Kidney capillary endothelial cell (primary cell): ENCODE data around the gene DCXR.

Source experiments
- DNase-seq: peaks from one replicate; pipeline ENCODE4 v3.0.0-alpha.2; 2018; ENCODE audit warnings: low spot score

The DCXR gene

DNA sequence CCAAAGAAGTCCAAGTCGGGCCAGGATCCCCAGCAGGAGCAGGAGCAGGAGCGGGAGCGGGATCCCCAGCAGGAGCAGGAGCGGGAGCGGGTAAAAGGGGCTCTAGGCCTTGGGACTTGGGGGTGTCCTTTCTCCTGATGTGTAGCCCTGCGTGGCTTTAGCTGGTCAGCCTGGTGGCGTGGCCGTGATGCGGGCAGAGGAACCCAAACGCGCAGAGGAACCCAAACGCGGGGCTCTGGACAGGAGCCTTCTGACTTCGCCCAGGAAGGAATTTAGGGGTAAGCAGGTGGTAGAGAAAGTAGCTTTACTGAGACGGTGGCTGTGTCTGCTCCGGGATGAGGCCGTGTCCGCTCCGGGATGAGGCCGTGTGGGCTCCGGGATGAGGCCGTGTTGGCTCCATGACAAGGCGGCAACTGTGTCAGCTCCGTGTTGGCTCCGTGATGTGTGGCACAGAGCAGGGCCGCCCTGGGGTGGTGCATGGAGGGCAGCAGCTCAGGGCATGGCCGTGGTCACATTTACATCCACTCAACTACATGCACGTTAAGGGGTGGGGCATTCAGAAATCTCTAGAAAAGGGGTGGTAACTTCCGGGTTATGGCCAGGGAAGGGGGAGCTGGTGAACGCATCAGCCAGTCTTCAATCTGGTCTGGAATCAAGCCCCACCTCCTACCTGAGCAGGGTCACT, 40.6 kb downstream of the DCXR start:
- no peak for DNase-seq

DNA sequence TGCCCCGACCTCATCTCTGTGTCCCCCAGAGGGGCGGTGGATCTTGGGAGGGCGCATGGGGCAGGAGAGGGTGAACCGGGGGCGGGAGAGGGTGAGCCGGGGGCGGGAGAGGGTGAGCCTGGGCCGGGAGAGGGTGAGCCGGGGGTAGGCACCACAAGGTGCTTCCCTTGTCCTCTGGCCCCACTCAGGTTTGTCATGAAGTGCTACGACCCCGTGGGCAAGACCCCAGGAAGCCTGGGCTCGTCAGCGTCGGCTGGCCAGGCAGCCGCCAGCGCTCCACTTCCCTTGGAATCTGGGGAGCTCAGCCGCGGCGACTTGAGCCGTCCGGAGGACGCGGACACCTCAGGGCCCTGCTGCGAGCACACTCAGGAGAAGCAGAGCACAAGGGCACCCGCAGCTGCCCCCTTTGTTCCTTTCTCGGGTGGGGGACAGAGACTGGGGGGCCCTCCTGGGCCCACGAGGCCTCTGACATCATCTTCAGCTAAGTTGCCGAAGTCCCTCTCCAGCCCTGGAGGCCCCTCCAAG, 41.2 kb downstream of the DCXR start:
- no peak for DNase-seq

DNA sequence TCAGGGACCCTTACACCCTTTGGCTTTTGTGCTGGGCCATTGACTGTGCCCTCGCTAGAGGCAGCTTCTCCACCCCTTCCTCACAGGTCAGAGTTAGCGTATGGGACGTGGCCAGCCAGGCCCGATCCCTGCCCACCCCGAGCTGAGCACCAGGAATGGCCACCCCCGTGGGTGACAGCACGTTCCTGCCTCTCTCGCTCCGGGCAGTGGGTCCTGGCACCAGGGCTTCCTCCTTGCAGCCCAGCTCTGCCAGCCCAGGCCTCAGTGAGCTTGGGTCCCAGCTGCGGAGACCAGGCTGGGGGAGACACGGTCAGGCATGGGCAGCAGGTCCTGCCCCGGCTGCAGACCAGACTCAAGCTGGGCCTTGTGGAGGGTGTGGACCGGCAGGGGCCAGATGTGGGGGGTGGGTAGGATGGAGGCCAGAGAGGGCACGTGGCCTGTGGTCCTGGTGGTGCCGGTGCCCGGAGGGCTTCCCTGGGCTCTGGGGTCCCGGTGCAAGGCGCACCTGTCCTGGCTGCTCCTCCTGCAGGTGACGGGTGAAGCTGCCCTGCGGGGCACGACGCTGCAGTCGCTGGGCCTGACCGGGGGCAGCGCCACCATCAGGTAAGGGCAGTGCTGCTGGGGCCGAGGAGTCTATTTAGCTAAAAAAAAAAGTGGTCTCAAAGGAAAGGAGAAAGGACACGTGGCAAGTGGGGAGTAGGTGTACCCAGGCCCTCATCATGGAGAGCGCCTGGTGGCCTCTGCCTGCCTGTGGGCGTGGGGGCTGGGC, 41.9 kb downstream of the DCXR start:
- no peak for DNase-seq

DNA sequence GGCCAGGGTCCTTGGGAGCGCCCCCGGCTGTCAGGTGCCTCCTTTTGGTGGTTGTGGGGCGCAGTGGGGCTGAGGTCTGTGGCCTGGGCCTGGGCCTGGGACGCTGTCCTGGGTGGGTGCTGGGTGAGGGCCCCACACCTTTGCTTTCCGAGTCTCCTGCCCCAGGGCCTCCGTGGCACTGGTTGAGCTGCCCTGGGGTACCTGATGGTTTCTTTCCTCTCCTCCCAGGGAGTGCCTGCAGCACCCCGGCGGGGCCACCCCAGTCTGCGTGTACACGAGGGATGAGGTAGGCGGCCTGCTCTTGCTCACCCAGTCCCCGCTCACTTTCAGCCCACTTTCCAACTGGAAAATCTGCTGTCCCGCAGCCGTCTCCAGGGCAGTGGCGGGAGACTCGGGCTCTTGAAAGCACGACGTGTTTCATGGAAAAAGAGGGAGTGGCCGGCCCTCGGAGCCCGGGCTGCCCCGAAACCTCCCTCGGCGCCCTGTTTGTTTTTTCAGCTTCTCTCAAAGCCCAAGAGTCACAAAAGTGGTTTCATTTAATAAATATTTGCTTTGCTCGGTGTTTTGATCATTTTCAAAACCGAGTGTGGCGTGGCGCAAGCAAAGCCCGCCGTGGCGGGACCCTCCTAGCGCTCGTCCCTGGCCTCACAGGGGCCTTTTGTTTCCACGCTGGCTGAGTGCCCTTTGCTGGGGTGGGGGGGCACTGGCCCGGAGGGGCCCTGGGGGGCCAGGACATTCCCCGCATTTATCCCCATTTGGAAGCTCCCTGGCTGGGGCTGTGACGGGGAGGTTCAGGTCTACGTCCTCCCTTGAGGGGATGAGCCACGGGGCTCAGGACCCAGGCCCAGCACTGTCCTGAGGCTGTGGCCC, 42.7 kb downstream of the DCXR start:
- DNase-seq, result no peak

DNA sequence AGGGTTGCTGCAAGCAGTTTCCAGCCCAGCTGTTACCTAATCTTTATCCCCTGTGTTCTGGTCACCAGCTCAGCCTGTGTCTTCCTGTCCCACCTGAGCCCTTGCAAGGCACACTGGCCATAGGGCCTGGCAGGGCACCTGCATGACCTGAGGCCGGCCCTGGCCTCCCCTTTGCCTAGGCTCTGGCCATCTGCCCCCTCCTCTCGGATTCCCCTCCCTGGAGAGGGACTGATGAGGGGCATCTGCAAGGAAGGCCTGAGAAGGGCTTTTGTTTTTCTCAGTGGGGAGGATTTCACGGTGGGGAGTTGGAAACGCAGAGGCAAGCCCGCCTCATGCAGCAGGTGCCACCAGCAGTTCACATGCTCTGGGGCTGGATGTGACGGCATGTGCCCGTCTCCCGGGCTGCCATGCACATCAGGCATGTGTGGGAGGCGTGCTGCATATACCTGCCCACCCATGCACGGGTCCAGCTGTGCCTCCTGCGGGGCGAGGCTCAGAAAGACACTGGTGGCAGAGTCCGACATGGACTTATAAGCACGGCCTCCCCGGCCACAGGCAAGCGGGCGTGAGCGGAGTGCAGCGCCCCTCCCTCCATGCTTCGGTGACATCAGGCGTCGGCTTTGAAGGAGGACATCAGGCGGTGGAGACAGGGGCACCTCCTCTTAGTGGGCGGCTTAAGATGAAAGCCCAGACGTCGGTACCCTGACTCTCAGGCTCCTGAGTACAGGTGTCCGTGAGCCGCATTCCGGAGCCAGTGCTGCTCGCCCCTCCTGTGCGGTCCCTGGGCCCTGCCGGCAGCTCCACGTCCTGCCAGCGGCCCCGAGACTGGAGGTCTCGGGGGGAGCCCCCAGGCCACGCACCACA, 43.5 kb downstream of the DCXR start:
- DNase-seq, result no peak

DNA sequence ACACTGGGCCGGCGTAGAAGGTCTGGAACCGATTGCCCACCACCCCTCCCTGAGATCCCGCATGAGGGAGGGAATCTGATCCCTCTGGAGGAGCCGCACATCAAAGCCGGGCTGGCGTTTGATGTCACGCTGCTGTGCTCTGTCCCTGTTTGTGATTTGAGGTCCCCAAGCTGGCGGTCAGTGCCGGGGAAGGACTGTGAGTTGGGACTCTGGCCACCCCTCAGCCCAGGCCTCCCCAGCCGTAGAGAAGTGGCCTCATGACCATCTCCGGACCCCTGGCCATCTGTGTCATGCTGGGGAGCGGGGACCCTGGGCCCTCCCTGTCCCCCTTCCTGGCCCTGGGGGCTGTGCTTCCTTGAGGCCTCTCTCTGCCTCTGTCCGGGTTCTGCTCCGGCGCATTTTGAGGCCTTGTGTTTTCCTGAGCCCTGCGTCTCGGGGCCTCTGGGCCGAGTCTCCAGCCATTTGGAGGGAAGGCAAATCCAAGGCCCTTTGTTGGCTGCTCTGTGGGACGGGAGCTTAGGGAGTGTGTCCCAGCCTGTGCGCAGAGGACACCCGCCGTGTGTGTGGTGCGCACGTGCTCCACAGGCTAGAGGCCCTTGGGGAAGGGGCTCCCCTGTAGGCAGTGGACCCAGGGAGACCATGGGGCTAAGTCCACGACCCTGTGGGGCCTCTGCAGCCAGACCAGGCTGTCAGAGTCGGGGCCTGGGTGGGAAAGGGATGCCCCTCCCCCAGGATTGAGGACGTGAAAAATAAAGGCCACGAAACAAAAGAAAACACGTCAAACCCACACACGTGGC, 45.0 kb downstream of the DCXR start:
- no peak for DNase-seq

DNA sequence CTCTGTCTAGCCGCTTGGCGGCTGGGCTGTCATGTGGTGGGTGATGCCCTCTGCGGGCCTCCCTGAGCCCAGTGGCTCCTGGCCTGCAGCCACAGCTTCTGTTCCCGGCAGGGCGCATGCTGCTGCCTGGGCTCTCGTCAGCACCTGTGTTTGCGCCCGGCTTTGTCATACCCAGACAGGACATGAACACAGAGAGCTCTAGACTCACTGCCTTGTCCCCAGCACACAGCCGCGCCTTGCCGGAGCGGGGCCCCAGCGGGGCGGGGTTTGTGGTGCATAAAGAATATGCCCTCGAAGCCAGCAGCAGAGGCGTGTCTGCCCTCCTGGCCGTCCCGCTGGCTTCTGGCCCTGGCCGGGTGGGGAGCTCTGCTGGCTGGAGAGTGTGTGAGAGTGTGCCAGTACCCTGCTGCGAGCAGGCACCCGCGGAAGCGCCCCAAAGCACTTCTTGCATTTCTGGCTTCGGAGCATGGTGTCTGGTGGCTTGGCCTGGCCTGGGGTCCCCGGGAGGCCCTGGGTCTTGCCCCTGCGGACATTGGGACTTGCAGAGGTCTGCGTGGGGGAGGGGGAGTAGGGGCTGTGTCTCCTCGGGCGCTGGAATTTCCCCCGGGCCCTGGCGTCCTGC, 45.7 kb downstream of the DCXR start:
- DNase-seq, result no peak

DNA sequence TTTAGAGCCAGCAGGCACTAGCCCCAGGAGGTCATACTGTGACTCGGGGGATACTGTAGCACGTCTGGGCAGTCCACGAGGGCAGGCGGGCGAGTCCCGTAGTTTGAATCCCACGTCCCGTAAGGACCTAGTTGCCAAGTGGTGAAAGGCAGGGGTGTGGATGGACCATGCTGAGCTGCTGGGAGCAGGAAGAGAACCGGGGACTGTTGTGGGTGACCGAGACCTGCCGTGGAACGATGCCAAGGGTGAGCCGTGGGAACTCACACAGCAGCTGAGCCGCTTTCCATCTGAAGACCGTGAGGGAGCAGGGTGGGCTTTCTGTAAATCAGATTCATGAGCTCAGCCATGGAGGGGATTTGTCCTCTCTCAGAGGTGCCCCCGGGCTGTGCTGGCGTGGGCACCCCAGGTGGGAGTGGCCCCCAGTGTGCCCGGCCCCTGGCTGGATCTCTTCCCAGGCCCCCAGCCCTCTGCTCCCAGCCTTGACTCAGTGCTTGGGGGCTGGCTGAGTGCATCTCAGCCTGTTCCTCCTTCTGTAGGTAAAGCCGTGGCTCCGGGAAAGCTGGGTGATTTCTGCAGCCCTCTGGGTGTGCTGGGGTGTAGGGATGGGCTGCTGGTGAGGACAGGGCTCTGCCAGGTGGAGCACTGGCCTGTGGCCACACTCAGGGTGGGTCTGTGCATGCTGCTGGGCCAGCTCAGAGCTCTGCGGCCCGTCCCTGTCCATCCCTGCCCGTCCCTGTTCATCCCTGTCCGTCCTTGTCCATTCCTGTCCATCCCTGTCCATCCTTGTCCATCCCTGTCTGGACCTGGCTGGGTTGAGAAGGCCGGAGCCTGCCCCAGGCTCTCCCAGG, 46.4 kb downstream of the DCXR start:
- DNase-seq, result no peak

DNA sequence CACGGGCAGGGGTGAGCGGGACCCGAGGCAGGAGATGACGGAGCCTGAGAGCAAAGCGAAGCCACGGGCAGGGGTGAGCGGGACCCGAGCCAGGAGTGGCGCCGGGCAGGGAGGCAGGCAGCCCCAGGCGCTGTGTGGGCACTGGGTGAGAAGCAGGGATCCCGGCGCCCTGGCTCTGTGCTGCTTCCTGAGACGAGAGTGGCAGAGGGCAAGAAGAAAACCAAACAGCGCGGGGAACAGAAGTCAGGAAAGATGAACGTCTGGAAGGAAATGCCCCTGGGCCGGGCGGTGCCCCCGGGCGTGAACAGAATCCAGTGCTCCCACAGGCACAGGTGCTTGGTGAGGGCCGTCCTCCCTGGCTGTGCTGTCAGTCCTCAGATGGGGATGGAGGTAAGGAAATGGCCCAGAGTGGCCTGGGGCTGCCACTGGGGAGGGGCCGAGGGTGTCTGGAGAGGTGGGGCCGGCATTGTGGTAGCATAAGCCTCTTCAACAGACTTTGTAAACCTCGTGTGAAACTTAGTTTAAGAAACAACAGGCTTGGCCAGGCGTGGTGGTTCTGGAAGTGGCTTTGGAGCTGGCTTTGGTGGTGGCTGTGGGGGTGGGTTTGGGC, 50.2 kb downstream of the DCXR start:
- DNase-seq, result no peak

DNA sequence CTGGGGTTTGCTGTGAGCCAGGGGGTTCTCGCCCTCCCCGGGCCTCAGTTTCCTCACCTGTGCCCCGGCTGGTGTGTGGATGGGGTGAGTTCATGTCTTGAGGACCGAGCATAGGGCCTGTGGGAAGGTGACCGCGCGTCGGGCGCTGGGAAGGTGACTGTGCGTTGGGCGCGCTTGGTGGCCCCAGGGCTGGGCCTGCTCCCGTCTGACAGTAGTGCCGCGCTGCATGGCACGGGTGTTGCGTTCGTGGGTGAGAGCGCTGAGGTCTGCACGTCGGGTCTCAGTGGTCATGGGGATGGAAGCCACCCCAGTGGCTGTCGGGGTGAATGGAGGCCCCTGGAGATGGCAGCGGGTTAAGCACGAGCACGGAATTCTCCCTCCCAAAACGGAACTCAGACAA, 50.9 kb downstream of the DCXR start:
- no peak for DNase-seq
